ENCODE measurements around the gene WDR13.
"Not testable (repeated sequence)": the region's sequence is repeated elsewhere in the genome, so short reads cannot be mapped to it uniquely, and the experiment has no call there.

WDR13 gene

GRCh38 chrX:48597353-48598264, at the start of gene WDR13:
TSS of gene WDR13 (plus strand) at chrX:48597492. CDS start at chrX:48597997, 505 bp downstream.
- DNase-seq (ENCODE audit: low read depth in 3 of 3, low spot score in 1 of 3) = peak; percentile 77 to 84 (median 80)

- DNase-seq (ENCODE audit: low read depth in 3 of 3, low spot score in 1 of 3) = no peak
Measured at GRCh38 chrX:48548871-48549270, 48.4 kb upstream of the WDR13 start.

- DNase-seq (ENCODE audit: low read depth in 3 of 3, low spot score in 1 of 3) = not testable (repeated sequence)
Measured at GRCh38 chrX:48555731-48556325, 41.5 kb upstream of the WDR13 start.

- DNase-seq (ENCODE audit: low read depth in 3 of 3, low spot score in 1 of 3) = no peak
Measured at GRCh38 chrX:48558271-48558670, 39.0 kb upstream of the WDR13 start.

- DNase-seq (ENCODE audit: low read depth in 3 of 3, low spot score in 1 of 3) = no peak
Measured at GRCh38 chrX:48559636-48560035, 37.7 kb upstream of the WDR13 start.

GRCh38 chrX:48560056-48560455, 37.2 kb upstream of the WDR13 start:
- DNase-seq (ENCODE audit: low read depth in 3 of 3, low spot score in 1 of 3) = no peak

GRCh38 chrX:48560681-48561080, 36.6 kb upstream of the WDR13 start:
- DNase-seq (ENCODE audit: low read depth in 3 of 3, low spot score in 1 of 3) = no peak

GRCh38 chrX:48569958-48570357, 27.3 kb upstream of the WDR13 start:
- no peak for DNase-seq (ENCODE audit: low read depth in 3 of 3, low spot score in 1 of 3)

GRCh38 chrX:48573690-48574269, 23.5 kb upstream of the WDR13 start:
- DNase-seq (ENCODE audit: low read depth in 3 of 3, low spot score in 1 of 3) = no peak

GRCh38 chrX:48574270-48575266, 22.7 kb upstream of the WDR13 start, which contains the start of gene RBM3:
TSS of gene RBM3 (plus strand) at chrX:48574484. CDS start at chrX:48575181, 697 bp downstream.
- peak; percentile 73 to 82 (median 77) for DNase-seq (ENCODE audit: low read depth in 3 of 3, low spot score in 1 of 3)

GRCh38 chrX:48575642-48576041, 21.6 kb upstream of the WDR13 start:
- no peak for DNase-seq (ENCODE audit: low read depth in 3 of 3, low spot score in 1 of 3)

GRCh38 chrX:48576108-48576507, 21.2 kb upstream of the WDR13 start:
- no peak for DNase-seq (ENCODE audit: low read depth in 3 of 3, low spot score in 1 of 3)

- DNase-seq (ENCODE audit: low read depth in 3 of 3, low spot score in 1 of 3) = no peak
Measured at GRCh38 chrX:48578661-48579128, 18.6 kb upstream of the WDR13 start.

GRCh38 chrX:48579259-48579658, 18.0 kb upstream of the WDR13 start:
- DNase-seq (ENCODE audit: low read depth in 3 of 3, low spot score in 1 of 3) = no peak

GRCh38 chrX:48580662-48581061, 16.6 kb upstream of the WDR13 start:
- no peak for DNase-seq (ENCODE audit: low read depth in 3 of 3, low spot score in 1 of 3)

- no peak for DNase-seq (ENCODE audit: low read depth in 3 of 3, low spot score in 1 of 3)
Measured at GRCh38 chrX:48584698-48585097, 12.6 kb upstream of the WDR13 start.

- DNase-seq (ENCODE audit: low read depth in 3 of 3, low spot score in 1 of 3) = no peak
Measured at GRCh38 chrX:48589482-48590162, 7.7 kb upstream of the WDR13 start.

GRCh38 chrX:48590203-48591103, 6.8 kb upstream of the WDR13 start:
- no peak for DNase-seq (ENCODE audit: low read depth in 3 of 3, low spot score in 1 of 3)

- no peak for DNase-seq (ENCODE audit: low read depth in 3 of 3, low spot score in 1 of 3)
Measured at GRCh38 chrX:48591255-48591791, 6.0 kb upstream of the WDR13 start.

All from stimulated activated CD4-positive, alpha-beta T cell treated with anti-CD3 and anti-CD28 coated beads, TNF-alpha, amount 100 ng/mL, for 1 hour (primary cell).